HG02610 (cell line): Measurements from ENCODE around the gene CAMTA1.

ENCODE experiments used
- ATAC-seq: cut with Tn5 transposase; IDR thresholded peaks from one replicate; pipeline ENCODE4 v1.9.1; 2021; ENCODE audit warnings: mild to moderate bottlenecking, moderate library complexity; ENCODE audit not compliant: unreplicated experiment

Gene CAMTA1

DNA sequence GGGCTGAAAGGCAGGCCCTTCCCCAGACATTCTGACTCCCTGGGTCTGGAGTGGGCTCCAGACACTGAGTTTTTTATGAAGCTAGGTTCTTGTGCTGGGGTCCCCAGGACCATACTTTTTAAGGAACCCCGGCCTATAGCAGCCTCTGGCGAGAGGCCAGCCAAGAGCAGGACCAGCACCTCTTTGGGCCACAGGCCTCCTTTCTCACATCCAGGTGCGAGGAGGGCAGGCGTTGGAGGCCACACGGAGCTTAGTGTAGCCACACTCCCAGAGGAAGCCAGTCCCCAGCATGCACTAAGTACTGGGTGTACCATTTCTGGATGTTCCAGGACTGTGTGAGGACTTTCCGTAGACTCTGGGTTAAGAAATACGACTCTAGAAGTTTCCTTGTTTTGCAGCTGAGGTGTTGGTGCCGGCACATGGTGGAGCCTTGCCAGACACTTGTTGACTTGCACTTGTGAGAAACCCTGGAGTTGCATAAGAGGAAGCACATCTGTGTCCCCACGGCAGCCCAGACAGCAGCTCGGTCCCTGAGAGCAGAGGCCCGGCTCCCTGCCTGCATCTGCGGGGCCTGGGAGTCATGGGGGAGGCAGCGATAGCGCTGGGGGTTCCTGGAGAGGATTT, 863.6 kb downstream of the CAMTA1 start:
- no peak for ATAC-seq

DNA sequence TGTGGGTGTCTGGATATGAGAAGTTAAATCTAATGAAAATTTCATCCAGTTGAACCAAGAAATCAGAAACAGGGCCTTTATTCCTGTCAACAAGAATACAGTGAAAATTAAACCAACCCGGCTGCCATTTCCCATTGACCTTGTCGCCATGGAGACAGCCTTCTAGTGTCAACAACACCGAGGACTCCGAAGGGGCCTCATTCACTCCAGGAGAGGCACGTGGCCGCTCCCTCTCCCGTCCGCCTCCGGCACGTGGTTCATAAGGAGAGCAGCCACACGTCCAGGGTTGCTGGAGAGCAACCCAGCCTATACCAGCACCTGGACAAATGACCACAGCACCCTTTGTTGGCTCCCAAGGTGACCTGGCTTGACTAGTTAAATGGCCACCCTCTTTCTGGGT, 865.5 kb downstream of the CAMTA1 start:
- ATAC-seq, result no peak

GRCh38 chr1:7651203-7651602, 865.9 kb downstream of the CAMTA1 start:
- no peak for ATAC-seq

- ATAC-seq, result no peak
These were observed 866.8 kb downstream of the CAMTA1 start for GRCh38 chr1:7652061-7652460.

GRCh38 chr1:7652515-7653098, 867.4 kb downstream of the CAMTA1 start:
- ATAC-seq, result no peak

DNA sequence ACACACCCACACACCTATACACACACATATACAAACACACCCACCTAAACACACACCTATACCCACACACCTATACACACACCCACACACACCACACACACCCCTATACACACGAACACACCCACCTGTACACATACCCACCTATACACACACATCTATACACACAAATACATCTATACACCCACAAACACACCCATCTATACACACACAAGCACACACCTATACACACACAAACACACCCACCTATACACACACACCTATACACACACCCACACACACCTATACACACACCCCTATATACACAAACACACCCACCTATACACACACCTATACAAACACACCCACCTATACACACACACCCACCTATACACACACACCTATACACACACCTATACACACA, 869.5 kb downstream of the CAMTA1 start:
- no peak for ATAC-seq

- no peak for ATAC-seq
These were observed 870.1 kb downstream of the CAMTA1 start for GRCh38 chr1:7655354-7655753.

- ATAC-seq, result no peak
These were observed 871.4 kb downstream of the CAMTA1 start for GRCh38 chr1:7656557-7657215.

DNA sequence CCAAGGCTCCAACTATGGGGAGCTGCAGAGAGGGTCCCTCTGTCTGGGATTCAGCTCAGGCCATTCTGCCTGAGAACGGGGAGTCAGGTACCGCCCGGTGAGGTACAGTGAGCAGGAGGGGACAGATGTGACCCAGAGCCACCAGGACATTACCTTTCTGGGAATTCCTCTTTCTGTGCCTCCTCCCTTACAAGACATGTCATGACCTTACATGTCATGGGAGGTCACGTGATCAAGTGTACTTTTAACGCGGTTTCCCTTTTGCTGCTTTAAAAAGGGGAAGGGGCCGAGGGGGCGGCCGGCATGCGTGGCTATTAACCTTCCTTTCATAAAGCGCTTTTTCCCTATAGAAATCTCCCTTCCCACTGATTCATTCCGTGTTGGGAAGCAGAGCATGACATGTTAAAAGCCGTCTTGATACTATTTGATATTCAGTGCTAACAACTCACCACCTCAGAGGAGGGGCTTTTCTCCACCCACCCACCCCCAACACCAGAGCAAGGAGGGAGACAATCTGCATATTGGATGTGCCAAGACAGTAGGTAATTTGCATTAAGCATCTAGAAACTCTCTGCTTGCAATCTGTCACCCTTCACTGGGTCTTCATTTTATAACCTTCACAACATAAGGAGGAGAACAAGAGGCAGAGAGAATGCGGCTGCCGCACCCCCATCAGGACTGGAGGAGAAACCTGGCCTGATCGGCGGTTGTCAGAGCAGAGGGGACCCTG, 872.2 kb downstream of the CAMTA1 start:
- ATAC-seq, result no peak

- no peak for ATAC-seq
These were observed 872.8 kb downstream of the CAMTA1 start for GRCh38 chr1:7658099-7658498.

- ATAC-seq, result no peak
These were observed 874.3 kb downstream of the CAMTA1 start for GRCh38 chr1:7659514-7659913.

DNA sequence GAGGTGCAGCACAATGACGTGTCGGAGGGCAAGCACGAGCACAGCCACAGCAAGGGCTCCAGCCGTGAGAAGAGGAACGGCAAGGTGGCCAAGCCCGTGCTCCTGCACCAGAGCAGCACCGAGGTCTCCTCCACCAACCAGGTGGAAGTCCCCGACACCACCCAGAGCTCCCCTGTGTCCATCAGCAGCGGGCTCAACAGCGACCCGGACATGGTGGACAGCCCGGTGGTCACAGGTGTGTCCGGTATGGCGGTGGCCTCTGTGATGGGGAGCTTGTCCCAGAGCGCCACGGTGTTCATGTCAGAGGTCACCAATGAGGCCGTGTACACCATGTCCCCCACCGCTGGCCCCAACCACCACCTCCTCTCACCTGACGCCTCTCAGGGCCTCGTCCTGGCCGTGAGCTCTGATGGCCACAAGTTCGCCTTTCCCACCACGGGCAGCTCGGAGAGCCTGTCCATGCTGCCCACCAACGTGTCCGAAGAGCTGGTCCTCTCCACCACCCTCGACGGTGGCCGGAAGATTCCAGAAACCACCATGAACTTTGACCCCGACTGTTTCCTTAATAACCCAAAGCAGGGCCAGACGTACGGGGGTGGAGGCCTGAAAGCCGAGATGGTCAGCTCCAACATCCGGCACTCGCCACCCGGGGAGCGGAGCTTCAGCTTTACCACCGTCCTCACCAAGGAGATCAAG, 878.3 kb downstream of the CAMTA1 start:
- no peak for ATAC-seq

DNA sequence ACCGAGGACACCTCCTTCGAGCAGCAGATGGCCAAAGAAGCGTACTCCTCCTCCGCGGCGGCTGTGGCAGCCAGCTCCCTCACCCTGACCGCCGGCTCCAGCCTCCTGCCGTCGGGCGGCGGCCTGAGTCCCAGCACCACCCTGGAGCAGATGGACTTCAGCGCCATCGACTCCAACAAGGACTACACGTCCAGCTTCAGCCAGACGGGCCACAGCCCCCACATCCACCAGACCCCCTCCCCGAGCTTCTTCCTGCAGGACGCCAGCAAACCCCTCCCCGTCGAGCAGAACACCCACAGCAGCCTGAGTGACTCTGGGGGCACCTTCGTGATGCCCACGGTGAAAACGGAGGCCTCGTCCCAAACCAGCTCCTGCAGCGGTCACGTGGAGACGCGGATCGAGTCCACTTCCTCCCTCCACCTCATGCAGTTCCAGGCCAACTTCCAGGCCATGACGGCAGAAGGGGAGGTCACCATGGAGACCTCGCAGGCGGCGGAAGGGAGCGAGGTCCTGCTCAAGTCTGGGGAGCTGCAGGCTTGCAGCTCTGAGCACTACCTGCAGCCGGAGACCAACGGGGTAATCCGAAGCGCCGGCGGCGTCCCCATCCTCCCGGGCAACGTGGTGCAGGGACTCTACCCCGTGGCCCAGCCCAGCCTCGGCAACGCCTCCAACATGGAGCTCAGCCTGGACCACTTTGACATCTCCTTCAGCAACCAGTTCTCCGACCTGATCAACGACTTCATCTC, 879.1 kb downstream of the CAMTA1 start:
- ATAC-seq, result no peak

DNA sequence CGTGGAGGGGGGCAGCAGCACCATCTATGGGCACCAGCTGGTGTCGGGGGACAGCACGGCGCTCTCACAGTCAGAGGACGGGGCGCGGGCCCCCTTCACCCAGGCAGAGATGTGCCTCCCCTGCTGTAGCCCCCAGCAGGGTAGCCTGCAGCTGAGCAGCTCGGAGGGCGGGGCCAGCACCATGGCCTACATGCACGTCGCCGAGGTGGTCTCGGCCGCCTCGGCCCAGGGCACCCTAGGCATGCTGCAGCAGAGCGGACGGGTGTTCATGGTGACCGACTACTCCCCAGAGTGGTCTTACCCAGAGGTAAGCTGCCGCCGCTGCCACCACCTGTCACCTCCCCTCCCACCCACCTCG, 879.6 kb downstream of the CAMTA1 start:
- no peak for ATAC-seq

- no peak for ATAC-seq
These were observed 881.0 kb downstream of the CAMTA1 start for GRCh38 chr1:7666249-7666648.

GRCh38 chr1:7667159-7667558, 881.9 kb downstream of the CAMTA1 start:
- ATAC-seq, result no peak

DNA sequence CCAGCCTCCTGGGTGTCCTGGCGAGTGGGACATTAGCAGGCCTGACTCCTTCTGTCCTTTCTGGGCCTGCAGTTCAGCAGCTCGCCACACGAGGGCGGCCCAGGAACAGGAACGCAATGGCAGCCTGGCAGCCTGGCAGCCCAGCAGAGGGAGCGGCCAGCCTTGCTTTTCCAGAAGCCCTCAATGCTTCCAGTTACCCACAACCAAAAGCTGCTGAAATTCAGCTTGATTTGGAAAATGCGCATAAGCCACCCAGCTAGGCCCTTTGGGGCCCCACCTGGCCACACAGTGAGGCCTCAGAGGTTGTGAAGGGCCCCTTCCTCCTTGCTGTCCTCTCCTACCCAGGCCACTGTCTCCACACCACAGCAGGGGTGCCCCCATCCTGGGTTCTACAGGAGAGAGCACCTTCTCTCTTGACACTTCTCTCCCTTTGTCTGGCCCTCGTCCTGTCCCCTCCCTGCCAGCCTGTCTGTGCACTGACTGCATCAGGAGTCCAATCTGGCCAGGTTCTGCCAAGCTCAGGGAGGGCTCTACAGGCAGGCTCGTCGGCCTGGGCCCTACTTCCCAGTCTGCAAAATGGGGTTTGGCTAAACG, 882.5 kb downstream of the CAMTA1 start:
- ATAC-seq, result no peak

GRCh38 chr1:7669559-7670311, 884.5 kb downstream of the CAMTA1 start:
- no peak for ATAC-seq

- ATAC-seq, result no peak
These were observed 885.3 kb downstream of the CAMTA1 start for GRCh38 chr1:7670334-7671145.
